Measurements from ENCODE around the gene CDH4.

The CDH4 gene

DNA sequence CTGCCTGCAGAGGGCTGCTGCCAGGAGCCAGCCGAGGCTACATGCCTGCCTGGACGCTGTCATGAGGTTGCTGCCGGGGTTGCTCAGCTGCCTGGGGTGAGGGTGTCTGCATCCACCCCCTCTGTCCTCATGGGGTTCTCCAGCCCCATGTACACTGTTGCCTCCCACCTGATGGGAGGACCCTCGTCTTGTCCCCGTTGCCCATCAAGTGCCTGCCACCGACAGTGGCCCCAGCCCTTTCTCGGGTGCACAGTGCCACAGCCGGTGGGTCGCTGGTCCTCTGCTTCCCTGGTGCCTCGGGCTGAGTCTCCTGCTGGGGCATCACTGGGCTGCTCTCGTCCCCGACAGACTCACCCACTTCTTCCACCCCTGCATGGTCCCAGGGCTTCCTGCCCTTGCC is 313.7 kb downstream of the CDH4 start:
- no peaks in the 10 kb centered on the region for H3K4me1 ChIP-seq (ENCODE audit: control insufficient read depth in 1 of 2, insufficient read depth in 2 of 2, low read length in 2 of 2)
- H3K4me3 ChIP-seq (ENCODE audit: low read depth in 1 of 2, low read length in 2 of 2): no peak overlapping the region
- no peaks in the 10 kb centered on the region for H3K27me3 ChIP-seq (ENCODE audit: low read depth, low read length)
- H3K9me3 ChIP-seq (ENCODE audit: control insufficient read depth in 1 of 2, low read length in 2 of 2): no peaks in the 10 kb centered on the region
- H3K27ac ChIP-seq (ENCODE audit: low read length): no peak overlapping the region
- no peaks in the 10 kb centered on the region for H3K36me3 ChIP-seq (ENCODE audit: control insufficient read depth in 1 of 2, insufficient read depth in 2 of 2, low read length in 2 of 2)

DNA sequence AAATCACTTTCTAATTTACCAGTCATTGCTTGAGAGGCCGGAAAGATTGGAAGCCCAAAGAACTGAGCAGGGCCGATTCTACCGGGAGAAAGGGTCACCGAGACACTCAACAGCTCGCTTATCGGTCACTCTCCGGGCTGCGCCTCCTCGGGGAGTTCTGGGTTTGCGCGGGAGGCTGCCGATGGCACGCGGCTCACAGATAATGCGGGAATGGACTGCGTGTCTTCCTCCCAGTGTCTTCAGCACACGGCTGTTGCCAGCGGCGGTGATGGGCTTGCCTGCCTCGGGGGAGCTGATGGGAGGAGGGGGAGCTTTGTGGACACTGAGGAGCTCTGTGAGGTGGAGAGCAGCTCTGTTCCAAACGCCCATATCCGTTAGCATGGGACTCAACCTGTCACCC is 314.6 kb downstream of the CDH4 start:
- Histone ChIP-seq H3K36me3 (ENCODE audit: control insufficient read depth in 1 of 2, insufficient read depth in 2 of 2, low read length in 2 of 2) (no peaks in the 10 kb centered on the region), H3K4me1 (ENCODE audit: control insufficient read depth in 1 of 2, insufficient read depth in 2 of 2, low read length in 2 of 2) (no peaks in the 10 kb centered on the region), H3K9me3 (ENCODE audit: control insufficient read depth in 1 of 2, low read length in 2 of 2) (no peaks in the 10 kb centered on the region), H3K27me3 (ENCODE audit: low read depth, low read length) (no peaks in the 10 kb centered on the region), H3K4me3 (ENCODE audit: low read depth in 1 of 2, low read length in 2 of 2) (no peak overlapping the region), H3K27ac (ENCODE audit: low read length) (no peak overlapping the region)

DNA sequence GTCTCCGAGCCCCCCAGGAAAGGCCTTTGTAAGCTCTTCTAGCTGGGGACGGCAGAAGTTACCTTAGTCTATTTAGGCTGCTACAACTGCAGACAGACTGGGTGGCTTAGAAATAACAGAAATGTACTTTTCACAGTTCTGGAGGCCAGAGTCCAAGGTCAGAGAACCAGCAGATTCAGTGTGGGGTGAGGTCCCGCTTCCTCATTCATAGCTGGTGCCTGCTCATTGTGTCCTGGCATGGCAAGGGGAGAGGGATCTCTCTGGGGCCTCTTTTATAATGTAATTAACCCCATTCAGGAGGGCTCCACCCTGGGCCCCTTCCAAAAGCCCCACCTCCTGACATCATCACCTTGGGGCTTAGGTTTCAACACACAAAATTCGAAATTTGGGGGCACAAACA is 315.1 kb downstream of the CDH4 start:
- Histone ChIP-seq H3K4me1 (ENCODE audit: control insufficient read depth in 1 of 2, insufficient read depth in 2 of 2, low read length in 2 of 2) (no peaks in the 10 kb centered on the region), H3K36me3 (ENCODE audit: control insufficient read depth in 1 of 2, insufficient read depth in 2 of 2, low read length in 2 of 2) (no peaks in the 10 kb centered on the region), H3K27ac (ENCODE audit: low read length) (no peak overlapping the region), H3K27me3 (ENCODE audit: low read depth, low read length) (no peaks in the 10 kb centered on the region), H3K4me3 (ENCODE audit: low read depth in 1 of 2, low read length in 2 of 2) (no peak overlapping the region), H3K9me3 (ENCODE audit: control insufficient read depth in 1 of 2, low read length in 2 of 2) (no peaks in the 10 kb centered on the region)

DNA sequence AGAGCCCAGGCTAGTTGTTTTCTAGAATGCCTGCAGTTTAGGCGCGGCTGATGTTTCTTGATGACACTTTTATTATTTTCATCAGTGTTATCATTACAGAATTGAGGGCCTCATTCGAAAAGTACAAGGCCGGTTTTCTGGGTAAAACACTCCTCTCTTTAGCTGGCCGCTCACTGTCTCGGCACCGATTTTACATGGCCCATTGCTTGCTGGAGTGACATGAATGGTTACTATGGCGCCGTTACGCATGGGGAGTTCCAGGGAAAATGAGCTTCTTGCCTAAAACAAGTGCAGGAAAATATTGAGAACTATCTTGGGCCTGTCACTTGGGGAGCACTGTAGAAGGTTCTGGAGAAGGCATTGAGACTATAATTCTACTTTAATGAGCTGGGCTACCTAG is 317.8 kb downstream of the CDH4 start:
- H3K4me1 ChIP-seq (ENCODE audit: control insufficient read depth in 1 of 2, insufficient read depth in 2 of 2, low read length in 2 of 2): no peaks in the 10 kb centered on the region

DNA sequence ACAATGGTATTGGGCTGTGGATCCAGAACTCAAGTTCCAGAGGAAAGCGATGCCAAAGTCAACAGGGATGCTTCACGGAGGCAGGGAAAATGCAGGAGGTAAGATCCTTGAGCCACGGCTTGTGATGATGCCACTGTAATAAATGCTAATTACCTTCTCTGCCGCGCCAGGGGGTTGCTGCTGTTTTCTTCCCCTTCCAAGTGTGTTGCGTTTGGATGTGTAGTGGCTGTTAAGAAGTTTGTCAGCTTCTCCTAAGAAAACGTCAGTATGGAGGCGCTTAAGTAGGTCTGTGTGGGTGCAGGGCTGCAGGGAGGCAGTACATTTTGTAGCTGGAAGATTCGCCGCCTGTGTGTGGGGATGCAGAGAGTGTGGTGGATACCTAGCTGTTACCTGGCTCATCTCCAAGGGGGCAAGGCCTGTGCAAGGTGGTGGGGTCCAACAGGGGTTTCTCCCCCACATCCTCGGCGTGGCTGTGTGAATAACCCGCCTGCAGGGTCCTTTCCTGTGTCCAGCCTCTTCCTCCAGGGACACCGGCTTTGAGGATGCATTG is 318.7 kb downstream of the CDH4 start:
- Histone ChIP-seq H3K27me3 (ENCODE audit: low read depth, low read length) (peaks cover 6% of the 10 kb centered on the region), H3K4me3 (ENCODE audit: low read depth in 1 of 2, low read length in 2 of 2) (no peak overlapping the region), H3K36me3 (ENCODE audit: control insufficient read depth in 1 of 2, insufficient read depth in 2 of 2, low read length in 2 of 2) (no peaks in the 10 kb centered on the region), H3K4me1 (ENCODE audit: control insufficient read depth in 1 of 2, insufficient read depth in 2 of 2, low read length in 2 of 2) (no peaks in the 10 kb centered on the region), H3K9me3 (ENCODE audit: control insufficient read depth in 1 of 2, low read length in 2 of 2) (no peaks in the 10 kb centered on the region), H3K27ac (ENCODE audit: low read length) (no peak overlapping the region)

More for the DNA sequence above, 317.8 kb downstream of the CDH4 start:
- Histone ChIP-seq H3K27me3 (ENCODE audit: low read depth, low read length) (peaks cover 6% of the 10 kb centered on the region), H3K27ac (ENCODE audit: low read length) (no peak overlapping the region), H3K36me3 (ENCODE audit: control insufficient read depth in 1 of 2, insufficient read depth in 2 of 2, low read length in 2 of 2) (no peaks in the 10 kb centered on the region), H3K9me3 (ENCODE audit: control insufficient read depth in 1 of 2, low read length in 2 of 2) (no peaks in the 10 kb centered on the region), H3K4me3 (ENCODE audit: low read depth in 1 of 2, low read length in 2 of 2) (no peak overlapping the region)

DNA sequence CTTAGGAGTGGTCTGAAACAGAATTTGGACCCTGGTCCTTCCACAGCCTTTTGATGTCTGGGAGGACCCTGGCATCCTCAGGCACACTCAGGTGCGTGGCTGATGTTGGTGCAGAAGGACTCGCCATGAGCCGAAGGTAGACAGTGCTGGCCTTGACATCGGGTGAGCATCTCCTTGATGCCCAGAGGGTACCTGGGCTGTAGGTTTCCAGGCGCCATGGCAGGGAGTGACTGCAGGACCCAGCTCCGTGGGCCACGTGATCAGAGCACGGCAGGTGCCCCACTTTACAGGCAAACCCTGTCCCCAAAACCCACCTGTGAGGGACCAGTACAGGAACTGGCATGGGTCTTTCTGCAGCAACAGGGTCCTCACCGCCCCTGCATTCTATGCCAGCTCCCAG is 319.2 kb downstream of the CDH4 start:
- Histone ChIP-seq H3K27me3 (ENCODE audit: low read depth, low read length) (peaks cover 6% of the 10 kb centered on the region), H3K9me3 (ENCODE audit: control insufficient read depth in 1 of 2, low read length in 2 of 2) (no peaks in the 10 kb centered on the region), H3K4me3 (ENCODE audit: low read depth in 1 of 2, low read length in 2 of 2) (no peak overlapping the region), H3K36me3 (ENCODE audit: control insufficient read depth in 1 of 2, insufficient read depth in 2 of 2, low read length in 2 of 2) (no peaks in the 10 kb centered on the region), H3K4me1 (ENCODE audit: control insufficient read depth in 1 of 2, insufficient read depth in 2 of 2, low read length in 2 of 2) (no peaks in the 10 kb centered on the region), H3K27ac (ENCODE audit: low read length) (no peak overlapping the region)

DNA sequence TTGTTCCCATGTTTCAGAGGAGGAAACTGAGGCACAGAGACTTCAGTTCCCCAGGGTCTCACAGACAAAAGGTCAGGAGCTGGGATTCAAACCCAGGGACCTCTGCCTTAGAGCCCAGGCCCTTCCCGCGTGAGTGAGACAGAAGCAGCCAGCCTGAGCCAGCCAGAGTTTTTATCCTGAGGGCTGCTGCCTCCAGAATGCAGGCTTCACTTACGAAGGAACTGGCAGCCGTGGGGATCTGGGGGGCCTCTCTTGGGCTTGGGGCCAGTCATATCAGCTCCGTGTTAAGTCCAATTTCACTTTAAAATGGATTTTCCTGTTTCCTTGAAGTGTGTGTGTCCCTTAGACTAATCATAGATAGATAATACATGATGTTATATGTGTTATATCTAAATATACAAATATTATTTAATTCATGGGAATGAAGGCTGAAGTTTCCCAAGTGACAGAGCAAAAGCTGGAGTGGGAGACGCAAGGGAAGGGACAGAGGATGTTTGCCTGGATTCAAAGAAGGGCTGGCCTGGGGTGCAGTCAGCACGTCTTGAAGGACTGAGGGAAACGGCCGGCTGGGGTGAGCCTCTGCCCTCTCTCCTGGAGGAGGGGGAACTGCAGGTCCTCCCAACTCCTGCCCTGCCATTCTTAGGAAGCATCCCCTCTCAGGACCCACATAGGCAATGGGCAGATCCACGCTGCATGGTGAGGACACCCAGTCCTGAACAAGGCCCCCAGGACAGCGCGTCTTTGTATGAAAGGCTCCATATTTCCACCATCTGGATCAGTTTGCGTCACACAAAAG is 320.1 kb downstream of the CDH4 start:
- Histone ChIP-seq H3K4me3 (ENCODE audit: low read depth in 1 of 2, low read length in 2 of 2) (no peak overlapping the region), H3K27me3 (ENCODE audit: low read depth, low read length) (peaks cover 6% of the 10 kb centered on the region), H3K4me1 (ENCODE audit: control insufficient read depth in 1 of 2, insufficient read depth in 2 of 2, low read length in 2 of 2) (no peaks in the 10 kb centered on the region), H3K36me3 (ENCODE audit: control insufficient read depth in 1 of 2, insufficient read depth in 2 of 2, low read length in 2 of 2) (no peaks in the 10 kb centered on the region), H3K27ac (ENCODE audit: low read length) (no peak overlapping the region), H3K9me3 (ENCODE audit: control insufficient read depth in 1 of 2, low read length in 2 of 2) (no peaks in the 10 kb centered on the region)

DNA sequence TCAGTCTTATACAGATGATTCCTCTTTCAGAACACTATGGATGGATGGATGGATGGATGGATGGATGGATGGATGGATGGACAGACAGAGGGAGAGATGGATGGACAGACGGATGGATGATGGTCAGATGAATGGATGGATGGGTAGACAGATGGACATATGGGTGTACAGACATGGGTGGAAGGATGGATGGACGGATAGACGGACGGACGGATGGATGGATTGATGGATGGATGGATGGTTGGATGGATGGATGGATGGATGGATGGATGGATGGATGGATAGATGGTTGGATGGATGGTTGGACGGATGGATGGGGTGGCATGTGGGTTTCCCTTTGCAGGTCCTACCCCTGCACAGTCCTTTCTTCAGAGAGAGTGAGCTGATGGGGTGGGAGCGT is 320.7 kb downstream of the CDH4 start:
- Histone ChIP-seq H3K27me3 (ENCODE audit: low read depth, low read length) (peaks cover 6% of the 10 kb centered on the region), H3K9me3 (ENCODE audit: control insufficient read depth in 1 of 2, low read length in 2 of 2) (no peaks in the 10 kb centered on the region)

DNA sequence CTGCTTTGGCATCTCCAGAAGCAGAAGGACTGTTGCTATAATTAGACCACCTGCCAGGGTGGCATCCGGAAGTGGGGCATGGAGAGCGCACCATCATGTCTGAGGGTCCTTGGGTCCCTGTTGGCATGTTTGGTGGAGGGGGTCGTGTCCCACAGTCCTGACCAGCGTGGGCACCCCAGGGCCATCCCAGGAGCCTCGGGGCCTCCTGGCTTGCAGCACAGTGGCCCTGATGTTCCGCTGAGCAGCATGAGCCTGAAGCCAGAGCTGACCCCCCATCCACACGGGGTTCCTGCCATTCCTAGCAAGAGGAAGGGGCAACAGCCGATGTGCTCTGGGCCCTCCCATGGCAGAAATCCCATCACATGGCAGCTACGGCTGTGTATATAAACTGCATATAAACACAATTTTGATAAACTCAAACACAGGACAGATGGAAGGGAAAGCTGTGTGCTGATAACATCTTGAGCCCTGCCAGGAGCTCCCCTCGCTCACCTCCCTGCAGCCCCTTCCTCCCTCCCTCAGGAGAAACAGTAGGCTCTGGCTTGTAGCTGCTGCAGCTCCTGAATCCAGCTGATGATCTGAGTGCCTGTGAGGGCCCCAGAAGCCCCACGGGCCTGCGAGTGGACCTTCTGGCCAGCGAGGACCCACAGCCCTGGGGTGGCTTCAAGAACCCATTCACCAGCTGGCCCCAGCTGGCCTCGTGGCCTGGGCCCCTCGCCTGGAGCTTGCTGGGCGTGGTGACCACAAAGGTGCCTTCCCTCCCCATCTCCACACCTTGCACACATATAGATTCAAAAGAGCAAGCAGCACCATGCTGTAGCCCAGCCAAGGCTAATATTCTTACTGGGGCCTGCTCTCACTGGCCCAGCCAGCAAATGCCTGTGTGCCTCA is 321.6 kb downstream of the CDH4 start:
- Histone ChIP-seq H3K9me3 (ENCODE audit: control insufficient read depth in 1 of 2, low read length in 2 of 2) (no peaks in the 10 kb centered on the region), H3K27me3 (ENCODE audit: low read depth, low read length) (peaks cover 6% of the 10 kb centered on the region), H3K4me3 (ENCODE audit: low read depth in 1 of 2, low read length in 2 of 2) (no peak overlapping the region), H3K27ac (ENCODE audit: low read length) (no peak overlapping the region), H3K36me3 (ENCODE audit: control insufficient read depth in 1 of 2, insufficient read depth in 2 of 2, low read length in 2 of 2) (no peaks in the 10 kb centered on the region), H3K4me1 (ENCODE audit: control insufficient read depth in 1 of 2, insufficient read depth in 2 of 2, low read length in 2 of 2) (no peaks in the 10 kb centered on the region)

More for the DNA sequence above, 320.7 kb downstream of the CDH4 start:
- Histone ChIP-seq H3K4me1 (ENCODE audit: control insufficient read depth in 1 of 2, insufficient read depth in 2 of 2, low read length in 2 of 2) (no peaks in the 10 kb centered on the region), H3K4me3 (ENCODE audit: low read depth in 1 of 2, low read length in 2 of 2) (no peak overlapping the region), H3K27ac (ENCODE audit: low read length) (no peak overlapping the region), H3K36me3 (ENCODE audit: control insufficient read depth in 1 of 2, insufficient read depth in 2 of 2, low read length in 2 of 2) (no peaks in the 10 kb centered on the region)

DNA sequence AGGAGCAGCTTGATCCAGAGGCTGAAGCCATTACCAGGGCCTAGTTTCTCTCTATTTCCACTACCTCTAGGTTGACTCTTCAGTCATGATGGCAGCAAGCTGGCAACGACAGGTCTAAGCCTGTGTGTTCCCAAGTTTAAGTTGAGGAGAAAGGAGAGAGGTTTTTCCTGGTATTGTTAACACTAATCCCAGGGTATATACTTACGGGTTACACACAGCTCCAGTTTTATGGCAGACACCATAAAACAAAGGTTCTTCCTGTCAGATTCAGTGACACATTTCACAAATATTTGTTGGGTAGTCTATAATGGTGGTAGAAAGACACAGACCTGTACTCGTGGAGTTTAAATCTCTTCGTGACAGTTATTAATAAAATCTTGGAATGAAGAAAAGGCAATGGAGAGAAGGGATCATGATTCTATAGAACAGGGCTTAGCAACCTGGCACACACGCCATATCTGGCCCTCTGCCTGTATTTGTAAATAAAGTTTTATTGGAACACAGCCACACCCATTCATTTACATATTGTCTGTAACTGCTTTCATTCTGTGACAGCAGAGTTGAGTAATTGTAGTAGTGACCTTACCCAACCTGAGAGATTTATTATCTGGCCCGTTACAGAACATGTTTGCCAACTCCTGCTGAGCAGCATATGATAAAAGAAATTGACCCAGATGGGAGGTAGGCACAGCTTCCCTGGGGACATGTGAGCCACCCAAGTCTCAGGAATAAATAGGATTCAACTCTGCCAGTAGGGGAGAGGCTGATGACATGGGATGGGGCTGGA is 323.3 kb downstream of the CDH4 start:
- Histone ChIP-seq H3K4me1 (ENCODE audit: control insufficient read depth in 1 of 2, insufficient read depth in 2 of 2, low read length in 2 of 2) (no peaks in the 10 kb centered on the region), H3K27me3 (ENCODE audit: low read depth, low read length) (peaks cover 6% of the 10 kb centered on the region), H3K27ac (ENCODE audit: low read length) (no peak overlapping the region), H3K36me3 (ENCODE audit: control insufficient read depth in 1 of 2, insufficient read depth in 2 of 2, low read length in 2 of 2) (no peaks in the 10 kb centered on the region), H3K4me3 (ENCODE audit: low read depth in 1 of 2, low read length in 2 of 2) (no peak overlapping the region), H3K9me3 (ENCODE audit: control insufficient read depth in 1 of 2, low read length in 2 of 2) (no peaks in the 10 kb centered on the region)

DNA sequence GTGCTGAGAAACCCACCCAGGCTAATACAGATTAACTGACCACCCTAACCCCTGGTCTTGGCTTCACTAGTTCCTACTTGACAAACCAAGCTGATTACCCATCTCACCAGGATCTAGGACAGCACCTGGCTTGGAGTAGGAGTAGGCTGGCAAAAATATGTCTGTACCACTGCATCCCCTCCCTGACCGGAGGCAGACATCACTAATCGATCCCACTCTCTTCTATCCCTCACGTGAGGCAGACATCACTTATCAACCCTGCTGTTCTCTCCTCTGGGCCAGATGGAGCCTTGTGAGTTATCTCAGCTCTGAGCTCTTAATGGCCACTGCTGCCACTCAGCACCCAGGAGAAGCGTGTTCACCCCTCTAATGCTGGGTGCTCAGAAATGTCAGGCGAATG is 324.3 kb downstream of the CDH4 start:
- no peaks in the 10 kb centered on the region for H3K4me1 ChIP-seq (ENCODE audit: control insufficient read depth in 1 of 2, insufficient read depth in 2 of 2, low read length in 2 of 2)
- H3K36me3 ChIP-seq (ENCODE audit: control insufficient read depth in 1 of 2, insufficient read depth in 2 of 2, low read length in 2 of 2): no peaks in the 10 kb centered on the region
- no peaks in the 10 kb centered on the region for H3K9me3 ChIP-seq (ENCODE audit: control insufficient read depth in 1 of 2, low read length in 2 of 2)
- H3K27ac ChIP-seq (ENCODE audit: low read length): no peak overlapping the region
- H3K27me3 ChIP-seq (ENCODE audit: low read depth, low read length): peaks cover 6% of the 10 kb centered on the region
- H3K4me3 ChIP-seq (ENCODE audit: low read depth in 1 of 2, low read length in 2 of 2): no peak overlapping the region
